Astrocyte (in vitro differentiated cells and primary cell): Measurements from ENCODE around the gene MT1E.

Source experiments
- EZH2 ChIP-seq: IDR thresholded peaks from 2 replicates; pipeline ENCODE4 v1.6.1; 2012; ENCODE audit warnings: mild to moderate bottlenecking, low read length, inconsistent platforms; ENCODE audit not compliant: insufficient read depth
- TF ChIP-seq, protein P1 (sequence below): IDR thresholded peaks from 2 replicates; pipeline ENCODE4 v1.5.1; 2011; ENCODE audit warnings: low read depth, mild to moderate bottlenecking, inconsistent platforms, low read length, moderate library complexity; ENCODE audit not compliant: insufficient read depth

DNA sequence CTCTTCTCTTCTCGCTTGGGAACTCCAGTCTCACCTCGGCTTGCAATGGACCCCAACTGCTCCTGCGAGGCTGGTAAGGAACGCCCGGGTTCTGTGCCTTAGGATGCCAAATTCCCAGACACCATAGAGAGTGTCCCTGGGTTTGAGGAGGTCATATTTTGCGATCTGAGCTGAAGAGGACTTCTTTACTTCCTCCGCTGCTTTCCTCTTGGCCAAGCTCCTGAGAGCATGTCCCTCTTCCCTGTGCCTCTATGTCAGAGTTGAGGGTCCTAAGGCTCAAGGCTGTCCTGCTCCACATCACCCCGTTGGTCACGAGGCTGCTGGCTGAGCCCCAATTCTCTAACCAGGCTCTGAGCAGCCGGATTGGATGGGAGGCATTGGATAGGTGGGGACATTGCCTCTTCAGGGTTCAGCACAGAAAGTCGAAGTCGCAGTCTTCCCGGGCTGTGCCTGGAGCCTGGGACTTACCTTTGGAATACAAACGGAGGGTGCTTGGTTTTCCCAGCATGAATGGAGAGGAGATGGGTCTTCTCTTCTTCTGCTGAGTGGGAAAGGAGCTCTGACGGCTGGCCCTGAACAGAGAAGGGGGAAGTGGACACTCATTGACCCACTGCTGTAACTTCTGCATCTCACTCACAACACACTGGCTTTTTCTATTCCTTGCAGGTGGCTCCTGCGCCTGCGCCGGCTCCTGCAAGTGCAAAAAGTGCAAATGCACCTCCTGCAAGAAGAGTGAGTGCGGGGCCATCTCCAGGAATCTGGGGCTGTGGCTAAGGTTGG lies 44.4 kb downstream of the MT1E start:
- TF ChIP-seq, protein P1, sequence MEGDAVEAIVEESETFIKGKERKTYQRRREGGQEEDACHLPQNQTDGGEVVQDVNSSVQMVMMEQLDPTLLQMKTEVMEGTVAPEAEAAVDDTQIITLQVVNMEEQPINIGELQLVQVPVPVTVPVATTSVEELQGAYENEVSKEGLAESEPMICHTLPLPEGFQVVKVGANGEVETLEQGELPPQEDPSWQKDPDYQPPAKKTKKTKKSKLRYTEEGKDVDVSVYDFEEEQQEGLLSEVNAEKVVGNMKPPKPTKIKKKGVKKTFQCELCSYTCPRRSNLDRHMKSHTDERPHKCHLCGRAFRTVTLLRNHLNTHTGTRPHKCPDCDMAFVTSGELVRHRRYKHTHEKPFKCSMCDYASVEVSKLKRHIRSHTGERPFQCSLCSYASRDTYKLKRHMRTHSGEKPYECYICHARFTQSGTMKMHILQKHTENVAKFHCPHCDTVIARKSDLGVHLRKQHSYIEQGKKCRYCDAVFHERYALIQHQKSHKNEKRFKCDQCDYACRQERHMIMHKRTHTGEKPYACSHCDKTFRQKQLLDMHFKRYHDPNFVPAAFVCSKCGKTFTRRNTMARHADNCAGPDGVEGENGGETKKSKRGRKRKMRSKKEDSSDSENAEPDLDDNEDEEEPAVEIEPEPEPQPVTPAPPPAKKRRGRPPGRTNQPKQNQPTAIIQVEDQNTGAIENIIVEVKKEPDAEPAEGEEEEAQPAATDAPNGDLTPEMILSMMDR: no peak
- TF ChIP-seq EZH2: peak; percentile 70
